ENCODE results near the gene CYBRD1.

DNA sequence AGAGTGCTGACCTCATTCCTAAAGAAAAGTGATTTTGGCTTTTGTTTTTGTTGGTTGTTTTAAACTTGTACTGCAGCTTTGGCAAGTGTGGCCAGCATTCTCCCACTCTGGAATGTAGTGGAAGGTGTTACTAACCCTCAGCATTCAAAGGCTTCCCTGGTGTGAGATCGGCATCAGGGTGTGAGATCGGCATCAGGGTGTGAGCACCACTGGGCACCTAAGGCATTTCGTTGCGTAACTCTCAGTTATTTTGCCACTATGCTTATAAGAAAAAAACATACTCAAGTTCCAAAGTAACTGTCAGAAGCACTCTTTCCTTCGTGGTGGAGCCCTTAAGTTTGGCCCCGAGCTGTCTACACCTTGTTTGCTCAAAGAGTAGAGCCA is 1.7 kb downstream of the CYBRD1 start:
- TF ChIP-seq, protein P1, sequence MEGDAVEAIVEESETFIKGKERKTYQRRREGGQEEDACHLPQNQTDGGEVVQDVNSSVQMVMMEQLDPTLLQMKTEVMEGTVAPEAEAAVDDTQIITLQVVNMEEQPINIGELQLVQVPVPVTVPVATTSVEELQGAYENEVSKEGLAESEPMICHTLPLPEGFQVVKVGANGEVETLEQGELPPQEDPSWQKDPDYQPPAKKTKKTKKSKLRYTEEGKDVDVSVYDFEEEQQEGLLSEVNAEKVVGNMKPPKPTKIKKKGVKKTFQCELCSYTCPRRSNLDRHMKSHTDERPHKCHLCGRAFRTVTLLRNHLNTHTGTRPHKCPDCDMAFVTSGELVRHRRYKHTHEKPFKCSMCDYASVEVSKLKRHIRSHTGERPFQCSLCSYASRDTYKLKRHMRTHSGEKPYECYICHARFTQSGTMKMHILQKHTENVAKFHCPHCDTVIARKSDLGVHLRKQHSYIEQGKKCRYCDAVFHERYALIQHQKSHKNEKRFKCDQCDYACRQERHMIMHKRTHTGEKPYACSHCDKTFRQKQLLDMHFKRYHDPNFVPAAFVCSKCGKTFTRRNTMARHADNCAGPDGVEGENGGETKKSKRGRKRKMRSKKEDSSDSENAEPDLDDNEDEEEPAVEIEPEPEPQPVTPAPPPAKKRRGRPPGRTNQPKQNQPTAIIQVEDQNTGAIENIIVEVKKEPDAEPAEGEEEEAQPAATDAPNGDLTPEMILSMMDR (IDR thresholded peaks at IDR 0.05) = no peak
- no peak for TF ChIP-seq POLR2A (IDR thresholded peaks at IDR 0.05)

Measured in ovary (tissue), 3 donors.